BE2C (cell line): Measurements from ENCODE around the gene VAPA.
"Not testable (repeated sequence)": the region's sequence is repeated elsewhere in the genome, so short reads cannot be mapped to it uniquely, and the experiment has no call there.

Source experiments
- DNase-seq: peaks from one replicate; pipeline ENCODE4 v3.0.0-alpha.2; 2020
- H3K27me3 ChIP-seq: fragments of 250-450 bp; sonication (Bioruptor Pico); 2 replicates; pipeline ENCODE4 v1.5.1; 2020; ENCODE audit warnings: mild to moderate bottlenecking
- H3K36me3 ChIP-seq: fragments of 250-450 bp; sonication (Bioruptor Pico); 2 replicates; pipeline ENCODE4 v1.5.1; 2020; ENCODE audit warnings: mild to moderate bottlenecking
- H3K4me1 ChIP-seq: fragments of 250-450 bp; sonication (Bioruptor Pico); 2 replicates; pipeline ENCODE4 v1.5.1; 2020
- H3K4me3 ChIP-seq: 2 replicates; pipeline ENCODE4 v1.5.1; 2011; ENCODE audit warnings: low read depth, low read length
- H3K9me3 ChIP-seq: fragments of 250-450 bp; sonication (Bioruptor Pico); 2 replicates; pipeline ENCODE4 v1.5.1; 2020
- CTCF ChIP-seq: IDR thresholded peaks from 2 replicates; pipeline ENCODE4 v1.5.1; 2012; ENCODE audit warnings: mild to moderate bottlenecking, low read depth, low read length

VAPA gene

DNA sequence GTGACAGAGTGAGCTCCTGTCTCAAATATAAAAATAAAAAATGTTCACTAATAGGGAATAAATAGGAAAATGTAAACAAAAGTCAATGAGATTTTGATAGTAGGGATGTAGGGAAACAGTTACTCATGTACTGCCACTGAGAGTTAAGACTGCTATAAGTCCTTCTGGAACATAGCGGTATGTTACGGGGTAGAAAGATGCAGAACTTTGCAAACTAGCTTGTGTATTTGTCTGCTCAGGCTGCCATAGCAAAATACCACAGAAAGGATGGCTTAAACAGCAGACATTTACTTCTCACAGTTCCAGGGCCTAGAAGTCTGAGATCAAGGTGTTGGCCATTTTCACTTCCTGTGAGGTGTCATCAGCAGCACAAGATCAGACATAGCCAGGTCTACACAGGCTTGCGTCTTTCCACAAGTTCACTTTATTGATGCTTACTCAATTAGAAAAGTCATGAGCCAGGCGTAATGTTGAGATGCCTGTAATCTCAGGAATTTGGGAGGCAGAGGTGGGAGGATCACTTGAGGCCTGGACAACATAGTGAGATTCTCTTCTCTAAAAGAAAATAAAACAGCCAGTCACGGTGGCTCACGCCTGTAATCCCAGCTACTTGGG lies 19.3 kb upstream of the VAPA start:
- Histone ChIP-seq H3K36me3 (no peaks in the 10 kb centered on the region), H3K9me3 (no peaks in the 10 kb centered on the region), H3K27me3 (no peaks in the 10 kb centered on the region), H3K4me3 (no peak overlapping the region), H3K4me1 (no peaks in the 10 kb centered on the region)
- no peak for DNase-seq
- no peak for TF ChIP-seq CTCF

DNA sequence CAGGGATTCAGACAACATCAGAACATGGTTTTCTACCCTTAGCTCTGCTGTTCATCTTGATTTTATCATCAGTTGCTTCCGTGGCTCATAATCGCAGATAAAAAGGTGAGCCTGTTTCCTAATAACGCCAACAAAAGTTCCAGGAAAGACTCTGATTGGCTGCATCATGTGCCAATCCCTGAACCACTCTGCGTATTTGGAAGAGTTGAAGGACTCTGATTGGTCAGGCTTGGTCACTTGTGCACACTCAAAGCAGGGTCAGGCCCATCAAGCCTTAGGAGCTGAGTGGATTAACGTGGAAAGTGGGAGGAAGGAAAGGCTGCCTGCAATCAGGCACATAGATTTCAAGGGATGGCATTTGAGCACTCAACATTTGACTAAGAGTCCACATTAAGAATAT lies 16.7 kb upstream of the VAPA start:
- Histone ChIP-seq H3K27me3 (no peaks in the 10 kb centered on the region), H3K9me3 (no peaks in the 10 kb centered on the region), H3K4me3 (no peak overlapping the region), H3K36me3 (no peaks in the 10 kb centered on the region), H3K4me1 (no peaks in the 10 kb centered on the region)
- no peak for TF ChIP-seq CTCF
- no peak for DNase-seq

DNA sequence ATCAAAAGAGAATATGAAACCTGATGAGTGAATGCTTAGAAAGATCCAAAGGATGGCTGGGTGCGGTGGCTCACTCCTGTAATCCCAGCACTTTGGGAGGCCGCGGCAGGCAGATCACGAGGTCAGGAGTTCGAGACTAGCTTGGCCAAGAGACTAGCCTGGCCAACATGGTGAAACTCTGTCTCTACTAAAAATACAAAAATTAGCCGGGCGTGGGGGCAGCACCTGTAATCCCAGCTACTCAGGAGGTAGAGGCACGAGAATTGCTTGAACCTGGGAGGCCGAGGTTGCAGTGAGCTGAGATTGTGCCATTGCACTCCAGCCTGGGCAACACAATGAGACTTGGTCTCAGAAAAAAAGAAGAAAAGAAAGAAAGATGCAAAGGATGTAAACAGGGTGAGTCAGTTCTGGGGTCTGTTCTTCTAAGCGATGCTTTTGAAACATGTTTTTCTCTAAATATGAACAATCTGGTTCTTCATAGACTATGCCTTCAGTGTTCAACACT lies 16.0 kb upstream of the VAPA start:
- not testable (repeated sequence) for H3K4me1 ChIP-seq, H3K36me3 ChIP-seq, H3K27me3 ChIP-seq, H3K4me3 ChIP-seq, DNase-seq, H3K9me3 ChIP-seq

GRCh38 chr18:9898792-9899549 lies 14.8 kb upstream of the VAPA start:
- Histone ChIP-seq H3K9me3 (no peaks in the 10 kb centered on the region), H3K36me3 (no peaks in the 10 kb centered on the region), H3K4me1 (no peaks in the 10 kb centered on the region), H3K27me3 (no peaks in the 10 kb centered on the region), H3K4me3 (no peak overlapping the region)
- no peak for DNase-seq
- no peak for TF ChIP-seq CTCF

- H3K36me3 ChIP-seq, DNase-seq, H3K4me3 ChIP-seq, H3K27me3 ChIP-seq, H3K4me1 ChIP-seq, H3K9me3 ChIP-seq: not testable (repeated sequence)
Measured at GRCh38 chr18:9899550-9899930, 14.3 kb upstream of the VAPA start.

- peaks cover 6% of the 10 kb centered on the region; the same call in 1 of the 2 replicates for H3K4me1 ChIP-seq
- no peak for TF ChIP-seq CTCF
- H3K4me3 ChIP-seq: no peak overlapping the region
- no peaks in the 10 kb centered on the region for H3K36me3 ChIP-seq
- no peaks in the 10 kb centered on the region for H3K9me3 ChIP-seq
- no peaks in the 10 kb centered on the region for H3K27me3 ChIP-seq
- no peak for DNase-seq
Measured at GRCh38 chr18:9900699-9901098, 13.1 kb upstream of the VAPA start.

- peaks cover 6% of the 10 kb centered on the region for H3K4me1 ChIP-seq
- no peaks in the 10 kb centered on the region for H3K27me3 ChIP-seq
- H3K9me3 ChIP-seq: no peaks in the 10 kb centered on the region
- no peak for DNase-seq
- no peak for TF ChIP-seq CTCF
- no peak overlapping the region for H3K4me3 ChIP-seq
- H3K36me3 ChIP-seq: no peaks in the 10 kb centered on the region
Measured at GRCh38 chr18:9901377-9901776, 12.4 kb upstream of the VAPA start.

DNA sequence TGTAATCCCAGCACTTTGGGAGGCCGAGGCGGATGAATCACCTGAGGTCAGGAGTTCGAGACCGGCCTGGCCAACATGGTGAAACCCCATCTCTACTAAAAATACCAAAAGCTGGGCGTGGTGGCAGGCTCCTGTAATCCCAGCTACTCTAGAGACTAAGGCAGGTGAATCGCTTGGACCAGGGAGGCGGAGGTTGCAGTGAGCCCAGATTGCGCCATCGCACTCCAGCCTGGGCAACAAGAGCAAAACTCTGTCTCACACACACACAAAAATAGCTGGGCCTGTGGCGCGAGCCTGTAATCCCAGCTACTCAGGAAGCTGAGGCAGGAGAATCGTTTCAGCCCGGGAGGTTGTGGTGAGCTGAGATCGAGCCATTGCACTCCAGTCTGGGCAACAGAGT lies 11.6 kb upstream of the VAPA start:
- not testable (repeated sequence) for H3K27me3 ChIP-seq, H3K36me3 ChIP-seq, H3K9me3 ChIP-seq, DNase-seq, H3K4me3 ChIP-seq, H3K4me1 ChIP-seq
